ENCODE data around the gene CCDC85A. TPM values are rescaled to one million over a fixed set of nuclear protein-coding genes. Genes with fewer than 3 reads are reported as not detected.

The CCDC85A gene
- total RNA-seq, 1 experiment from 2014 or later: 0.14 TPM

DNA sequence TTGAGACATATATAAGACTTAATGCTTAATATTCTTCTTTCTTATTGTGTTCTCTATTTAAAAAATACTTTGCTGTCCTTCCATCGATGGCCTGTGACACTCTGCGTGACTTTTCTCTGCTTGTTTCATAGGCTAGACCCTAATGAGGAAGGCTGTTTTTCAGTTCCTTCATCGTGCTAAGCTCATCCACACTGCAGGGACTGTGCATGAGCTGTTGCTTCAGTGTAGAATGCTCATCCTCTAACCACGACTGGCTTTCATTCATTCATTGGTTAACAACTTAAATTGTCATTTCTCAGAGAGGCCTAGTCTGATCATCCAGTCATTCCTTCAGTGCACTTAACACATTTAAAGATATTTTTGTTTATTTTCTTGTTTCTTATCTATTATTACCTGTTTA lies 134.4 kb downstream of the CCDC85A start:
- DNase-seq: no peak
- Histone ChIP-seq H3K4me3 (ENCODE audit: insufficient read depth, low read depth, low read length) (no peak overlapping the region), H3K27me3 (ENCODE audit: control insufficient read depth, insufficient read depth, low read length) (no peaks in the 10 kb centered on the region), H3K36me3 (replicated peaks; ENCODE audit: control insufficient read depth, insufficient read depth, low read length) (no peaks in the 10 kb centered on the region)

DNA sequence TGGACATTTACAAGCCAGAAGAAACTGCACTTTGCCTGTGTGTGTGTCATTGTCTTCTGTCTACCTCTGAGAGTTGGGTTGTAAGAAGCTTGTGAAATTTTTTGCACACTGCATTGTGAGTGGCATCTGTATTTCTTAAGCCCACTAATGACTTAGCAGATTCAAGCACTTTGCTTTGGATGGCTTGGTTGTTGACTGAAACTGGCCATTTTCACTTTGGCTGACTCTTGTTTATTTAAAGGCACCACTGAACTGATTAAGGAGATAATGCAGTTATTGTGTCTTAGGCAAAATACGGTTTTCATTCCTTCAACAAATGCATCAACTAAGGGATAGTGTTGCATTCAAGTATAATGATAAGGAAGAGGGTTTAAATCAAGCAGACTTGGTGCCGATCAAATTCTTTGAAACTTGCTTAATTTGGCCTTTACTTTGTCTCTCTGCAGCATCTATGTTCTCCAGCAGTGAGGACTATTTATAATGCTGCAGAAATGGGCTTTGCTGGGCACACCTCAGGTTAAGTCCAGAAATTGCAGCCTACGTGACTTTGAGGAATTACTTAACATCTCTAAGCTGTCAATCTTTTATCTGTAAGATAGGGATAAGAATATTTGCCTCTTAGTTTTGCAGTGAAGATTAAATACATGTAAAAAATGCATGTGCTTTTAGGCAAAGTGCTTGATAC lies 142.0 kb downstream of the CCDC85A start:
- no peak overlapping the region for H3K4me3 ChIP-seq (ENCODE audit: insufficient read depth, low read depth, low read length)
- DNase-seq: no peak
- no peaks in the 10 kb centered on the region for H3K36me3 ChIP-seq (replicated peaks; ENCODE audit: control insufficient read depth, insufficient read depth, low read length)
- no peaks in the 10 kb centered on the region for H3K27me3 ChIP-seq (ENCODE audit: control insufficient read depth, insufficient read depth, low read length)

- H3K36me3 ChIP-seq (replicated peaks; ENCODE audit: control insufficient read depth, insufficient read depth, low read length): no peaks in the 10 kb centered on the region
- H3K27me3 ChIP-seq (ENCODE audit: control insufficient read depth, insufficient read depth, low read length): no peaks in the 10 kb centered on the region
- DNase-seq: no peak
- H3K4me3 ChIP-seq (ENCODE audit: insufficient read depth, low read depth, low read length): no peak overlapping the region
Observed at GRCh38 chr2:56326346-56326741, 142.6 kb downstream of the CCDC85A start.

GRCh38 chr2:56331810-56332209 lies 148.0 kb downstream of the CCDC85A start:
- Histone ChIP-seq H3K4me3 (ENCODE audit: insufficient read depth, low read depth, low read length) (no peak overlapping the region), H3K36me3 (replicated peaks; ENCODE audit: control insufficient read depth, insufficient read depth, low read length) (no peaks in the 10 kb centered on the region), H3K27me3 (ENCODE audit: control insufficient read depth, insufficient read depth, low read length) (no peaks in the 10 kb centered on the region)
- DNase-seq: no peak

DNA sequence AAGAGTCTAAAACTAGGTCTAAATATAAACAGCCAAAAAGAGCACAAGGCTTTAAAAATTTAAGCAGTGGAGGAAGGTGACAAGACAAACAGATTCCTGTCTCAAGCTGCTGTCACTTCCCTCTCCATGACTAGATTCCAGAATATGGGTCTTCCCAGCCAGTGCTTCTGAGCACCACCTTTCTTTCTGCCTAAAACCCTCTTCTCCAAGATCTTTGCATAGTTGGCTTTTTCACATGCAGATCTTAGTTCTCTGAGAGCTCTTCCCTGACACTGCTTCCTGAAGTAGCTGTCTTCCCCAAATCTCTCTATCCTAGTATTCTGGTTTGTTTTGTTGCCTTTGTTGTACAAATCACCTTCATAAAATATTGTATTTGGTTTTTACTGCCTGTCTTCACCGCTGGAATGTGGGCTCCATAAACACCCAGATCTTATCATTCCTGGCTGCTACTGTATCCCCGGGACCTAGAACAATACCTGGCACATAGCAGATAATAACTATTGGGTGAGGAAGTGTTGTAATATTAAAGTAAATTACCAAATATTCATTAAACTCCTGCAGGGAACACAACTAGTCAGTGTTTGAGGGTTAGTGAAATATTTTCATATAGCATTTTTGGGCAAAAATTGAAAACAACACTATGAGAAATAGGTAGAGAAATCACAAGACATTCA lies 150.2 kb downstream of the CCDC85A start:
- Histone ChIP-seq H3K4me3 (ENCODE audit: insufficient read depth, low read depth, low read length) (no peak overlapping the region), H3K27me3 (ENCODE audit: control insufficient read depth, insufficient read depth, low read length) (no peaks in the 10 kb centered on the region), H3K36me3 (replicated peaks; ENCODE audit: control insufficient read depth, insufficient read depth, low read length) (no peaks in the 10 kb centered on the region)
- peak; percentile 20 for DNase-seq

- Histone ChIP-seq H3K4me3 (ENCODE audit: insufficient read depth, low read depth, low read length) (no peak overlapping the region), H3K27me3 (ENCODE audit: control insufficient read depth, insufficient read depth, low read length) (no peaks in the 10 kb centered on the region), H3K36me3 (replicated peaks; ENCODE audit: control insufficient read depth, insufficient read depth, low read length) (no peaks in the 10 kb centered on the region)
- no peak for DNase-seq
Observed at GRCh38 chr2:56334622-56335021, 150.8 kb downstream of the CCDC85A start.

DNA sequence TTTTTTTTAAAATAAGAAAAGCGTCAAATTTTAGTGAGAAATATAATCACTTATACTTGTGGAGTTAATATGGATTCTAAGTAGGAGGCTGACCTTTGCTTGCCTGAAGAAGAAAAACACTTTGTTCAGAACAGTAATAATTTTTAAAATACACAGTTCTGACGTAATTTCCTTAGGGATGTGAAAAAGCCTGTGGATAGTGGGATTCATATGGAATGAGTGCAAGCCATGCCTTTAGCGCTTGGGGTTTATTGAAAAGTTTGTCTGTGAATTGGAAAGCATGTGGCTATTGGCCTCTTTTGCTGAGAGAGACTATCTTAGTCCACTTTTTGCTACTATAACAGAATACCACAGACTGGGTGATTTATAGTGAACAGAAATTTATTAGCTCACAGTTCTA lies 151.3 kb downstream of the CCDC85A start:
- no peak for DNase-seq

DNA sequence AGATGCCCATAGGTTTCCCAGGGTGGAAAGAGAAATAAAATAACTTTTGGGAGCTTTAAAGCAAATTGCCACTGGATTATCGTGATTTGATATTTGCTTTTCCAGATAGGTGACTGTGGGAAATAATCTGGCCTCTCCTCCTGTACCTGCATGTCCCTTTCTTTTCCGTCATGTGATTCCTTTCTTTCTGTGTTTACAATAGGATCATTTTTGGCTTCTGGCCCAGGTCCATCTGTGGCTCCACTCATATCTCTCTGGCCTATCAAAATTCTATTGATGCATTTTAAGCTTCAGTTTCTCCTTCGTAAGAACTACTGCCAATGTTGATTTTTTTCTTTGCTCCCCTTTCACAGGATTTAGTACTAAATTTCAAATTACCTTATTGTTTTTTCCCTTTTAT lies 153.6 kb downstream of the CCDC85A start:
- H3K27me3 ChIP-seq (ENCODE audit: control insufficient read depth, insufficient read depth, low read length): no peaks in the 10 kb centered on the region
- no peaks in the 10 kb centered on the region for H3K36me3 ChIP-seq (replicated peaks; ENCODE audit: control insufficient read depth, insufficient read depth, low read length)
- no peak overlapping the region for H3K4me3 ChIP-seq (ENCODE audit: insufficient read depth, low read depth, low read length)
- DNase-seq: no peak

More for the DNA sequence above, 151.3 kb downstream of the CCDC85A start:
- Histone ChIP-seq H3K36me3 (replicated peaks; ENCODE audit: control insufficient read depth, insufficient read depth, low read length) (no peaks in the 10 kb centered on the region), H3K27me3 (ENCODE audit: control insufficient read depth, insufficient read depth, low read length) (no peaks in the 10 kb centered on the region), H3K4me3 (ENCODE audit: insufficient read depth, low read depth, low read length) (no peak overlapping the region)

DNA sequence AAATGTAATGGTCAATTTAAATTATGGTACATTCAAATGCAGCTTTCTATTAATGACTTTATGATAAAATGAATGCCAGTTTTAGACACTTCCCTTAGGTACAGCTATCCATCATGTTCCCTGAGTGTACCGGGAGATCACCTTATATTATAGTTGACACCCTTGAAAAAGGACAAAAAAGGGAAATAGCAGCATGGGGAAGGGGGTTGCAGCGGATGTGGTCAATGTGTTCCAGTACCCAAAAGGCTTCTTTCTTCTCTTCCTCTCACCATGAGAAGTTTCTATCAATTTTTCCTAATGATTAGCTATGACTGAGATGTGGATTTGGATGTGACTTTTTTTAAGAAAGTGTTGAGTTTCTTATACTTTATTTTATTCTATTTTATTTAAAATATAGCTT lies 154.4 kb downstream of the CCDC85A start:
- no peak for DNase-seq
- Histone ChIP-seq H3K4me3 (ENCODE audit: insufficient read depth, low read depth, low read length) (no peak overlapping the region), H3K36me3 (replicated peaks; ENCODE audit: control insufficient read depth, insufficient read depth, low read length) (no peaks in the 10 kb centered on the region), H3K27me3 (ENCODE audit: control insufficient read depth, insufficient read depth, low read length) (no peaks in the 10 kb centered on the region)

GRCh38 chr2:56344771-56345170 lies 161.0 kb downstream of the CCDC85A start:
- no peak for DNase-seq
- Histone ChIP-seq H3K27me3 (ENCODE audit: control insufficient read depth, insufficient read depth, low read length) (no peaks in the 10 kb centered on the region), H3K4me3 (ENCODE audit: insufficient read depth, low read depth, low read length) (no peak overlapping the region), H3K36me3 (replicated peaks; ENCODE audit: control insufficient read depth, insufficient read depth, low read length) (no peaks in the 10 kb centered on the region)

- Histone ChIP-seq H3K27me3 (ENCODE audit: control insufficient read depth, insufficient read depth, low read length) (no peaks in the 10 kb centered on the region), H3K4me3 (ENCODE audit: insufficient read depth, low read depth, low read length) (no peak overlapping the region), H3K36me3 (replicated peaks; ENCODE audit: control insufficient read depth, insufficient read depth, low read length) (no peaks in the 10 kb centered on the region)
- DNase-seq: no peak
Observed at GRCh38 chr2:56347881-56348280, 164.1 kb downstream of the CCDC85A start.

DNA sequence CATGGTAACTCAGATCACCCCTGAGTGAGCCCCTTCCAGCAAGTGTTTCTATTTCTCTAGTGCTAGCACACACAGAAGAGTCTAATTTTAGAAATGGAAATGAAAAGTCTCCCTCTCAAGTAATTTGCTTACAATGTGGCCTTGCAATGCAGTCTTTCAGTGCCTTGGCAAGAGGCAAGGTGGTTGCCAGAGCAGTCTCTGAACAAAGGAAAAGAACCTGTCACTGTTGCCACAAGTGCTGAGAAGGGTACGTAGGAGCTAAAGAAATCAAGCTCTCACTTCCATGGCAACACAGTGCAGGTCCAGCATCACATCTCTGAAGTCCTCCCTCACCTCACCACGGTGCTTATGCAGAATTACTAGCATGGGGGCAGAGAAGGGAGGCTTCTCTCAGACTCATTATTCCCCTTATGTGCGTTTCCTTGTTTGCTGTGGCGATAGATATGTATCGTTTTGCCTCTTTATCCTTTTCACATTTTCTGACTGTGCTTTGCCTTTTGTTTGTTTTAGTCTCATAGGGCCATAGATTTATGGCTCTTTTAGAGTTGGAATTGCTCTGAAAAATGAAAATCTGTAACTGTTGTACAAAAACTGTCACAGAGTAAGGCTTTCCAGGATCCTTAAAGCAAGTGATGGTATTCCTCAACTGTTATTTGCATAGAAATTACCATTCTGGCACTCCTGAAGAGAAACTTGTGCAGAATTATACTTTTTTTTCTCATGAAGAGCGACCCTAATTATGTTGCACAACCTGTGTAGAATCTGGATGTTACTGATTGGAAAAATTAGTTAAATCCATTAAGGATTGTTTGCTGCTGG lies 164.8 kb downstream of the CCDC85A start:
- no peaks in the 10 kb centered on the region for H3K36me3 ChIP-seq (replicated peaks; ENCODE audit: control insufficient read depth, insufficient read depth, low read length)
- H3K27me3 ChIP-seq (ENCODE audit: control insufficient read depth, insufficient read depth, low read length): no peaks in the 10 kb centered on the region
- H3K4me3 ChIP-seq (ENCODE audit: insufficient read depth, low read depth, low read length): no peak overlapping the region
- no peak for DNase-seq

DNA sequence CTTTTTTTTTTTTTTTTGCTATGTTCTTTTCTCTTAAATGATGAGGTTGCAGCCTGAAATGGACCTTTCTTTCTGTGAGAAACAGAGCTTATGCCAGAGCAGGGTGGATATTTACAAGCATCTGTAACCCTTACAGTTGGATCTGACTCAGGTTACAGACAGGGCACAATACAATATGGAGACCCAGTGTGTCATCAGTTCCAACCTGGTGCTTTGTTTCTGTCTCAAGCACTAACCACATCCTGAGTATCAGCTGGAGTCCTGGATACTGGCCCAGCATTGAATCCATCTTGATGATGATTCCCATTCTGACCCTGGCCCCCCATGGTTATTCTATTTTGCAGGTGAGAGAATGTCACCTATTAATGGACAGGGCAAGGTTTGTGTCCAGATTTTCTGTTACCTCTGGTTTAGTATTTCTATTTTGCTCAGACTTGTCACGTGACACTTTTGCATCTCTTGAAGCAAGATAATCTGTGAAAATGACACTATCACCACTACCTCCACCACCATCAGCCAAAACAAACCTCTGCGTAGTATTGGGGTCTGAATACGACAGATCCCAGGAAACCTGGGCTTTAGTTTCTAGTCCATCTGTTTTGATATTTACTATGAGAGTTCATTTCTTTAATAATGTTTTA lies 174.0 kb downstream of the CCDC85A start:
- no peak for DNase-seq
- Histone ChIP-seq H3K4me3 (ENCODE audit: insufficient read depth, low read depth, low read length) (no peak overlapping the region), H3K27me3 (ENCODE audit: control insufficient read depth, insufficient read depth, low read length) (no peaks in the 10 kb centered on the region), H3K36me3 (replicated peaks; ENCODE audit: control insufficient read depth, insufficient read depth, low read length) (no peaks in the 10 kb centered on the region)

DNA sequence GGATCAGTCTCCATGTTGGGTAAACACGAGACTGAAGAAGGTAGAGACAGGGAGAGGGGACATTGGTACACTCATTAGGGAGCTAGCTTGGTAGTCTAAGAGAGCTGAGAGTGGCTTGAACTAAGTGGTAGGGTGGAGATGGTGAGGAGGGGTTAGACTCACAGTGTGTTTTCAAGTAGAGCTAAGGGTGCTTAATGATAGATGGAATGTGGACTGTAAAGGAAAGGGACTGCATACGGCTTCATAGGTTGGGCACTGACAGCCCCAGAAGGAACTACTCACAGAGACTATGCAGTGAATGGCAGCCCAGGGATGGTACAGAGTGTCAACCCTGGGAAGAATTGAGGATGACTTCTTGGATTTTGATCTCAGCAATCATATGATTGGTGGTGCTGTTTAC lies 178.1 kb downstream of the CCDC85A start:
- no peaks in the 10 kb centered on the region for H3K27me3 ChIP-seq (ENCODE audit: control insufficient read depth, insufficient read depth, low read length)
- no peaks in the 10 kb centered on the region for H3K36me3 ChIP-seq (replicated peaks; ENCODE audit: control insufficient read depth, insufficient read depth, low read length)
- no peak overlapping the region for H3K4me3 ChIP-seq (ENCODE audit: insufficient read depth, low read depth, low read length)
- no peak for DNase-seq

Measured in H7 (cell line).